ENCODE data around the gene PXDC1.

The PXDC1 gene

GRCh38 chr6:3751077-3751729 lies at the start of gene PXDC1:
Gene PXDC1, minus strand, starts transcription at chr6:3751713. Its CDS starts 182 bp downstream, at chr6:3751531.
- DNase-seq: peak; percentile 18

- no peak for DNase-seq
Measured at GRCh38 chr6:3800850-3801591, 49.5 kb upstream of the PXDC1 start.

GRCh38 chr6:3799719-3800118 lies 48.2 kb upstream of the PXDC1 start:
- no peak for DNase-seq

DNA sequence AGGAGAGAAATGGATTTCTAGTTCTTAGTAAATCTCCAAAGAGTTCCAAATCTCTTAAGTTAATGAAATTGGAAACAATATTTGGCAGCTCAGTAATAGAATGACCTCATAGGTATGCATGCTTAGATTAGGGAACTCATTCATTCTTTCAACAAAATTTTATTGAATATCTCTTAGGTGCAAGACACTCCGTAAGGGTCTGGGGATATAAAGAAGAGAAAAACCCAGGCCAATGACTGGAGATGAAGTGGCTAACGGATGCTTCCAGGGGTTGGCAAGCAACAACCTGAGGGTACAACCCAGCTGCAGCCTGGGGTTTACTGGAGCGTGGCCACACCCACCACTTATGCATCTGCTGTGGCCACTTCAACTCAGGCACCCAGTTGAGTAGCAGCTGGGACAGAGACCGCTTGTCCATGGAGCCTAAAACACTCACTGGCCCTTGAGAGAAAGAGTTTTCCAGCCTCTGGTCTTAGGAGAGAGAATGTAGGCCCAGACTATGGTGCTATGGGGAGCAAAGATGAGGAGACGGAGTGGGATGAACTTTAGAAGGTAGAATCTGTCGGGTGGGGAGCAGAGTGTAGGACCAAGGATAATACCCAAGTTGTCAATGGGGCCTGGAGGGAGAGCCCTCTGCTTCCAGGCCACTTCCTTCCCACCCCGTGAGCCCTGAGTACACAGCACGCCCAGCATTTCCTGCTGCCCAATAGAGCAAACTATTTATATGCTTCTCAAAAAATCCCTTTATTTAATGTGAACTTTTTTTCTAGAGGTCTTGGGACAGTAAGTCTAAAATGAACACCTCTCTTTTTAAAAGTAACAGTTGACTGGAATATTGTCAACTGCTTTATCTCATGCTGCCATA lies 46.8 kb upstream of the PXDC1 start:
- DNase-seq: no peak

- DNase-seq: no peak
Measured at GRCh38 chr6:3797231-3798054, 45.9 kb upstream of the PXDC1 start.

- no peak for DNase-seq
Measured at GRCh38 chr6:3796719-3797041, 45.2 kb upstream of the PXDC1 start.

DNA sequence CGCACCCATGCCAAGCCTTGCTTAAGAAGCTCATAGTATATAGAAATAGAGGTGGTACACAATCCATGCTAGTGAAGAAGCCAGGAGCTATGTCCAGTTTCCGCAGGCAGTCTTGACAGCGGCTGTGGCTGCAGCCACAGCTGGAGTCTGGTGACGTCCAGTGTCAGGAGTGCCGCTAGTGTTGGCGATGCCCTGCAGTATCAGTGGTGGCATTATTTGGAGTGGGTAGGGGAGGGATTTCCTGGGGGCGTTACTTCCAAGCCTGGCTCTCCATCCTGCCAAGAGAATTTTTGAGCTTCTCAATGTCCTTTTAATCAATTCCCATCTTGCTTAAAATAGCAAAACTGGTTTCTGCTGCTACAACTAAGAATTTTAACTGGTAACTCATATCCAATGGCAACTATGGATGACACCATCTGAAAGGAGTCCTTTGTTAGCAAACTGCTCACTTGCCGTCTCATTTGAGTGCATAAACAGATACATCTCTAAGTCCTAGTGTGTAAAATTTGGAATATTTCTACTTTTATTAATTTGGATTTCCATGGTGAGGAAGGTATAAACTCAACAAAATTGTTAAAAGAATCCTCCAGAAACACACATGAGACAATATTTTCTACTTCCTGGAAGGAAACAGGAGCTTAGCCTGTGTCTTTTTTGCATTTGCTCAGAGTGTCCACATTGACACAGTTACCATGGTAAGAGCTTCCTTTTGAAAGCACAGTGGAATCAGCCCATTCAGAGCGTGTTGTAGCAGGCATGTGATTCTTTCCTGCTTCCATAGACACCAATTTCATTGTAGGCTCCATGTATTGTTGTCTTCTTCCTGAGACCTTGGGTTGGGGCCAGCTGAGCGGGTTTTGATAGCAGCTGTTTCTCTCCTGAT lies 44.6 kb upstream of the PXDC1 start:
- DNase-seq: no peak

- DNase-seq: no peak
Measured at GRCh38 chr6:3794092-3794491, 42.6 kb upstream of the PXDC1 start.

DNA sequence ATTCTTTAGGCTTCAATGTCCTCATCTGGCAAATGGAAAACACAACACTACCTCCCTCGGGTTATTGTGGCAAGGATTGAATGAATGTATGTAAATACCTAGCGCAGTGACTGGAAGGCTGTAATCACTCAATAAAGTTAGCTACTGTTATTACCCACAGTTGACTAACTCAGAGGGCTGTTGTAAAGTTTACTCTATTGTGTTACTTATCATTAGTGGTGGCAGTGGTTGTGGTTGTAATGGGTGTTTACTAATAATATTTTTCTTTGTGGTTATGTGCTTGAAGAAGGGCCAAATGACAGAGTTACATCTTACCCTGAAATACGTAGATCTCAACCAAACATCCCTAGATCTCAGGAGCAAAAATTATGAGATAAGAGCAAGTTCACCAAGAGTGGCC lies 42.0 kb upstream of the PXDC1 start:
- no peak for DNase-seq

- DNase-seq: no peak
Measured at GRCh38 chr6:3791526-3792203, 40.2 kb upstream of the PXDC1 start.

- no peak for DNase-seq
Measured at GRCh38 chr6:3789896-3790558, 38.5 kb upstream of the PXDC1 start.

GRCh38 chr6:3789018-3789895 lies 37.7 kb upstream of the PXDC1 start:
- no peak for DNase-seq

DNA sequence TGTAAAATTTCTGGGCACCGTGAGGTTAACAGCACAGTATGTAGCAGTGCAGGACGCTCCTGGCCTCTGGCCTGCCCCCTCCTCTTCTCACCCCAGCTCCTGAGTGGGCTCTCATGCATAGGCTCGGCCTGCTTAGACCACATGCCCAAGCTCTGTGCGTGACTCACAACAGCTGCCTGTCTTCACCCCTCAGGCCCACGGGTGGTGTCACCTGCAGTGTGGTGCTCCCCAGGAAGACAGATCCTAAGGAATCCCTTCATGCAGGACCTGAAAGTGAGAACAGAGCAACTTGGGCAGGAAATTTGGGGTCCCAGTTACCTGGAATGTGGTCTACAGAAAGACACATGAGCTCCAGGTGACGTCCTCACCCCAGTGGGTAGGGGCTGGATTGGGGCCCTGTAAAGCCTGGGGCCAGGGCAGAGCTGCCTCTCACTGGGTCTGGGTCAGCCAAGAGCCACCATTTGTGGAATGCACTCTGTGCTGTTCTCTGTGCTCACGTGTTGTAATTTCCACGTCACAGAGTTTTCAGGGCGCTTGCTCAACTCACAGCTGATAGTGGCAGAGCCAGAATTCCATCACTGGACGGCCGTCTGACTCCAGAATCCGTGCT lies 37.0 kb upstream of the PXDC1 start:
- no peak for DNase-seq

DNA sequence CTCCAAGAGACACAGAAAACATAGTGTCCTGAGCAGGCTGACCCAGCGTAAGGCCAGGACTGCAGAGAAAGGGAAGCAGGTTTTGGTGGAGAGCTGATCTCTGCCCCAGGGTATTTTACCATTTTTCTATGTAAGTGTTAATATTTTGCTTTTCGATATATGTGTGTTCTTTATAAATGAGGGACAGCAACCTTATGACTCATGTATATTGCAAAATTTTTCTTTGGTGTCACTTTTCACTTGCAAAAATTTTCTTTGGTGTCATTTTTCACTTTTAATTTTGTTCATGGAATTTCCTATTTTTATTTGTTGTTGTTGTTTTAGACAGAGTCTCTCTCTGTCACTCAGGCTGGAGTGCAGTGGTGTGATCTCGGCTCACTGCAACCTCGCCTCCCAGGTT lies 34.6 kb upstream of the PXDC1 start:
- no peak for DNase-seq

- DNase-seq: no peak
Measured at GRCh38 chr6:3785745-3786098, 34.2 kb upstream of the PXDC1 start.

DNA sequence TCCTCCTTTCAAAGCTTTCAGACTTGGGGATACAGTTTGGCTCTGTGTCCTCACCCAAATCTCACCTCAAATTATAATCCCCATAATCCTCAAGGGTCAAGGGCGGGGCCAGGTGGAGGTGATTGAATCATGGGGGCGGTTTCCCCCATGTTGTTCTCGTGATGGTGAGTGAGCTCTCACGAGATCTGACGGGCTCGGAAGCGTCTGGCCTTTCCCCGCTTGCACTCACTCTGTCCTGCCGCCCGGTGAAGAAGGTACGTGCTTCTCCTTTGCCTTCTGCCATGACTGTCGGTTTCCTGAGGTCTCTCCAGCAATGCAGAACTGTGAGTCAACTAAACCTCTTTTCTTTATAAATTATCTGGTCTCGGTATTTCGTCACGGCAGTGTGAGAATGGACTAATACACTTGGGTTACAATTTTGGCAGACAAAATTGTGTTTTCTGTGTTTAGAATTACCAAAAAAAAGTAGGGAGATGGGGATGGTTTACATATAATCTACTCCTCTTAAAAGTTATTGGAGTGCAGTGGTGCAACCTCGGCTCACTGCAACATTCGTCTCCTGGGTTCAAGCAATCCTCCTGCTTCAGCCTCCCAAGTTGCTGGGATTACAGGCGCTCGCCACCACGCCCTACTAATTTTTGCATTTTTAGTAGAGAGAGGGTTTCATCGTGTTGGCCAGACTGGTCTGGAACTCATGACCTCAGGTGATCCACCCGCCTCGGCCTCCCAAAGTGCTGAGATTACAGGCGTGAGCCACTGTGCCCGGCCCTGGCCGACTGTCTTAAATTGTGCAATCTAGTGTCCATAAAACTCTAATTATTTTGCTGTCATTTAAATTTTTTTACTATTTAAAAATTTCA lies 33.6 kb upstream of the PXDC1 start:
- DNase-seq: no peak

DNA sequence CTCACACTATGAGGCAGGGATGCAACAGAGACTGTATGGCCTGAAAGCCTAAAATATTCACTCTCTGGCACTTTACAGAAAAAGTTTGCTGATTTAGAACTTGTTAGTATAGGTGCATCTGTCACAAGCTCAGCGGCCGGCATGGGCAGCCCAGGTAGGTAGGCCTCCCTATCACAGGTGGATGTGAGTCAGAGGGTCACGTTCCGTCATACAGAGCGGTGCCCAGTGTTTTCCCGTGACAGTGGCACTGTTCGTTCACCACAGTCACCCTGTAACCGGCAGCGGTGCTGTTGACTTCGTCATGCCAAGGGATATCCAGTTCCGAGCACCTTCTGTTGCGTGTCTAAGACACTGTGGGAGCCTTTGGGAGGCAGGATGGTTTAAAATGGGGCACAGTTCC lies 32.9 kb upstream of the PXDC1 start:
- peak; percentile 8 for DNase-seq
